Measurements from ENCODE around the gene PRICKLE2.

- TF ChIP-seq CTCF (IDR thresholded peaks at IDR 0.05; ENCODE audit: low read length), result no peak
- TF ChIP-seq EZH2 (IDR thresholded peaks at IDR 0.05; ENCODE audit: borderline replicate concordance, low read length), result no peak
Observed at GRCh38 chr3:64105816-64106215, 119.5 kb downstream of the PRICKLE2 start.
